LNCaP clone FGC (cell line): ENCODE results near the gene SPRR2D.

Source experiments
- DNase-seq: peaks from one replicate; pipeline ENCODE4 v3.0.0-alpha.2; 2011; ENCODE audit warnings: low read depth
- H3K4me3 ChIP-seq: 2 replicates; pipeline ENCODE4 v1.5.1; 2011; ENCODE audit warnings: mild to moderate bottlenecking, low read depth, low read length, control low read depth
- CTCF ChIP-seq: IDR thresholded peaks from 2 replicates; pipeline ENCODE4 v1.5.1; 2012; ENCODE audit warnings: mild to moderate bottlenecking; ENCODE audit not compliant: control insufficient read depth, insufficient read depth; ENCODE audit errors: extremely low read depth

The SPRR2D gene

DNA sequence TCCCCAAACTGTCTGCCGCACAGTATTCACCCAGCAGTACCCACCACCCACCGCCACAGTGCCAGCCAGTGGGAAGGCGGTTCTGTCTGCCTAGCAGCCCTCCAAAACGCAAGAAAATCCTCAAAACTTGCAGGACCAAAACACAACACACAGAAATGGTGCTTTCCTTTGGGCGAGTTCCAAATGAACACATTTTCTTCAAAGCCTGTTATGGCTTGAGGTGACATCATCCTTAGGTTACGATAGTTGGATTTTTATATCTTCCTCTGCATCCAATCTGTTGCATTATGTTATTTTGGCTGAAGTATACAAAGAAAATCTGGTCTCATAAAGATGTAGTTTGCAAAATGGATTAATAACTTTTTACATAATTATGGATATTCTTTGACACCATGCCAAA is 47.7 kb downstream of the SPRR2D start:
- H3K4me3 ChIP-seq, result no peak overlapping the region
- no peak for TF ChIP-seq CTCF
- no peak for DNase-seq
